Kasumi-1 (cell line): Measurements from ENCODE around the gene CORO2A.
"Not testable (repeated sequence)": the region's sequence is repeated elsewhere in the genome, so short reads cannot be mapped to it uniquely, and the experiment has no call there.

Source experiments
- DNase-seq, 2 experiments: peaks; one replicate each; lab custom pipeline; 2025; lab: John Stamatoyannopoulos, UW

The CORO2A gene

GRCh38 chr9:98117097-98117496, 75.3 kb downstream of the CORO2A start:
- not testable (repeated sequence) for DNase-seq

GRCh38 chr9:98109052-98109451, 83.4 kb downstream of the CORO2A start:
- DNase-seq = no peak

- peak in 1 of 2 experiments; percentile 27 for DNase-seq
Observed at GRCh38 chr9:98108531-98109031, 83.9 kb downstream of the CORO2A start.

GRCh38 chr9:98107926-98108325, 84.5 kb downstream of the CORO2A start:
- no peak for DNase-seq

GRCh38 chr9:98105006-98105405, 87.4 kb downstream of the CORO2A start:
- DNase-seq = no peak

- DNase-seq = peak; percentile 92 to 96
Observed at GRCh38 chr9:98104445-98104881, 88.0 kb downstream of the CORO2A start.

GRCh38 chr9:98101868-98102273, 90.6 kb downstream of the CORO2A start:
- peak; percentile 98 to 99 for DNase-seq

- DNase-seq = no peak
Observed at GRCh38 chr9:98101416-98101815, 91.0 kb downstream of the CORO2A start.

GRCh38 chr9:98100456-98100855, 92.0 kb downstream of the CORO2A start:
- no peak for DNase-seq

GRCh38 chr9:98099898-98100297, 92.5 kb downstream of the CORO2A start:
- no peak for DNase-seq

- no peak for DNase-seq
Observed at GRCh38 chr9:98099346-98099745, 93.1 kb downstream of the CORO2A start.

GRCh38 chr9:98097836-98098235, 94.6 kb downstream of the CORO2A start:
- no peak for DNase-seq

- DNase-seq = no peak
Observed at GRCh38 chr9:98096091-98096490, 96.3 kb downstream of the CORO2A start.

GRCh38 chr9:98095401-98095800, 97.0 kb downstream of the CORO2A start:
- DNase-seq = no peak

GRCh38 chr9:98094851-98095250, 97.6 kb downstream of the CORO2A start:
- no peak for DNase-seq

- DNase-seq = no peak
Observed at GRCh38 chr9:98094316-98094715, 98.1 kb downstream of the CORO2A start.

GRCh38 chr9:98092613-98092931, 99.9 kb downstream of the CORO2A start:
- no peak for DNase-seq

- DNase-seq = no peak
Observed at GRCh38 chr9:98091735-98092612, 100.5 kb downstream of the CORO2A start.

GRCh38 chr9:98090674-98091073, 101.8 kb downstream of the CORO2A start:
- DNase-seq = not testable (repeated sequence)

- DNase-seq = no peak
Observed at GRCh38 chr9:98087420-98088354, 104.8 kb downstream of the CORO2A start.

- no peak for DNase-seq
Observed at GRCh38 chr9:98086461-98086860, 106.0 kb downstream of the CORO2A start.

GRCh38 chr9:98085944-98086343, 106.5 kb downstream of the CORO2A start:
- no peak for DNase-seq

- no peak for DNase-seq
Observed at GRCh38 chr9:98085058-98085457, 107.4 kb downstream of the CORO2A start.
